Pancreas (tissue), 10 donors: Measurements from ENCODE around the gene KCNAB2. TPM values are rescaled to one million over a fixed set of nuclear protein-coding genes. Genes with fewer than 3 reads are reported as not detected.

Experiments
- ATAC-seq, 4 donors: fragments of 200-7000 bp; cut with Tn5 transposase; one replicate each; pipeline versions ENCODE4 v1.8.0 to v1.9.1; 2020; ENCODE audit warnings: mild to moderate bottlenecking in 4 of 4, moderate library complexity in 4 of 4
- DNase-seq, 6 donors: peaks; one replicate each; pipeline ENCODE4 v3.0.0-alpha.2; 2020
- FAIRE-seq: peaks from 2 replicates; lab custom pipeline; 2012; peaks lifted over from hg19 to GRCh38; lab: Jason Lieb, UNC
- H3K27ac ChIP-seq, 4 donors: fragments of 200-600 bp; sonication (generic); 1 replicate in 3 of 4; 2 replicates in 1 of 4; pipeline versions ENCODE4 v1.5.0 to v1.8.0; 2020
- H3K27me3 ChIP-seq, 4 donors: fragments of 200-600 bp; one replicate each; pipeline ENCODE4 v1.8.0; 2021
- H3K36me3 ChIP-seq, 3 donors: fragments of 200-600 bp; sonication (generic) in 1 of 3; one replicate each; pipeline versions ENCODE4 v1.5.0 to v1.8.0; 2020 to 2021
- H3K4me1 ChIP-seq, 3 donors: fragments of 200-600 bp; one replicate each; pipeline ENCODE4 v1.8.0; 2021
- H3K4me3 ChIP-seq, 4 donors: fragments of 200-600 bp; sonication (generic) in 2 of 4; one replicate each; pipeline versions ENCODE4 v1.5.0 to v1.8.0; 2020 to 2021
- H3K9me3 ChIP-seq, 4 donors: fragments of 200-600 bp; one replicate each; pipeline ENCODE4 v1.8.0; 2021
- CTCF ChIP-seq, 4 donors: fragments of 200-600 bp; sonication (generic) in 3 of 4; IDR thresholded peaks; one replicate each; pipeline versions ENCODE4 v1.5.0 to v1.8.0; 2021; ENCODE audit warnings: antibody characterized with exemption in 4 of 4
- WGBS, 2 donors: extraction: QIAGEN DNeasy Blood & Tissue Kit; methylation state at CpG; one replicate each; pipeline ENCODE4 v1.1.7; 2013; 5-methylcytosine and 5-hydroxymethylcytosine counted together
- intact Hi-C, 3 donors: fragments of 100-400 bp; cut with DNase I; formaldehyde crosslinking; loops; one replicate each; pipeline versions ENCODE4 v1.11.1 to v1.14.2; 2022
- polyA plus RNA-seq, 2 donors: library from polyadenylated mRNA; stranded (reverse); fragments of 200-250 nt; gene quantifications; one replicate each; pipeline ENCODE4 v1.2.3, GENCODE V29; 2013
- total RNA-seq, 6 donors: library from RNA; stranded (reverse); fragmentation: NEBNext Ultra II Directional in 4 of 6; extraction: Animal tissue kit (Norgen Biotek cat#: 25700) in 4 of 6; gene quantifications; one replicate each; pipeline versions ENCODE4 v1.2.1 to v1.2.4, GENCODE V29; 2021 to 2023
- donor health status: healthy with polysubstance abuse.
- donor health status: DM: no; HTN: no; CAD: no; lungs with moderate emphysema.
- donor health status: DM: no; HTN: no; CAD: no.
- donor health status: control.
- donor health status: control.
- donor health status: Bipolar disorder and iron deficiency.
- donor health status: DM: yes; HTN: yes; CAD: no.
- donor health status: DM: no; HTN: no; CAD: no.
- donor health status: DM: no; HTN: no; CAD: no.
- donor health status: DM: yes; HTN: yes; CAD: no.

KCNAB2 gene
- total and polyA plus RNA-seq, 8 donors, result 1.2 to 9.0 (median 4.3) TPM

GRCh38 chr1:6095511-6096242 is 50.0 kb downstream of the KCNAB2 start:
- no peaks in the 10 kb centered on the region for H3K27me3 ChIP-seq
- H3K4me3 ChIP-seq, result no peak overlapping the region
- H3K27ac ChIP-seq, result no peak overlapping the region
- no peak for TF ChIP-seq CTCF (IDR thresholded peaks at IDR 0.05)
- 60 to 77% methylated on average over 13 of the region's 13 CpGs for WGBS, 2 donors
- H3K36me3 ChIP-seq, result no peaks in the 10 kb centered on the region
- intact Hi-C loops, result no loop called here
- ATAC-seq (no peak), DNase-seq (peak in 3 of 6 donors; percentile 11 to 53 (median 52)), FAIRE-seq (no peak)
- no peaks in the 10 kb centered on the region for H3K4me1 ChIP-seq
- no peaks in the 10 kb centered on the region for H3K9me3 ChIP-seq

- DNase-seq, result peak in 3 of 6 donors; percentile 16 to 50 (median 50)
- TF ChIP-seq CTCF (IDR thresholded peaks at IDR 0.05), result no peak
- no peak for FAIRE-seq
- H3K27ac ChIP-seq, result no peak overlapping the region
- no peaks in the 10 kb centered on the region for H3K27me3 ChIP-seq
- H3K4me3 ChIP-seq, result no peak overlapping the region
- intact Hi-C loops, result no loop called here
- H3K9me3 ChIP-seq, result no peaks in the 10 kb centered on the region
- H3K4me1 ChIP-seq, result no peaks in the 10 kb centered on the region
- no peaks in the 10 kb centered on the region for H3K36me3 ChIP-seq
- 69 to 74% methylated on average over 22 to 23 of the region's 23 CpGs for WGBS, 2 donors
- ATAC-seq, result no peak
These were observed 50.8 kb downstream of the KCNAB2 start for GRCh38 chr1:6096243-6097116.

GRCh38 chr1:6097117-6097595 is 51.5 kb downstream of the KCNAB2 start:
- no peak for TF ChIP-seq CTCF (IDR thresholded peaks at IDR 0.05)
- DNase-seq (peak in 2 of 6 donors; percentile 7 to 31), FAIRE-seq (no peak), ATAC-seq (no peak)
- 65 to 84% methylated on average over 15 of the region's 15 CpGs for WGBS, 2 donors
- intact Hi-C loops, result no loop called here
- Histone ChIP-seq H3K27ac (no peak overlapping the region), H3K4me1 (no peaks in the 10 kb centered on the region), H3K9me3 (no peaks in the 10 kb centered on the region), H3K27me3 (no peaks in the 10 kb centered on the region), H3K4me3 (no peak overlapping the region), H3K36me3 (no peaks in the 10 kb centered on the region)

- intact Hi-C loops, result no loop called here
- FAIRE-seq, result no peak
- no peak for TF ChIP-seq CTCF (IDR thresholded peaks at IDR 0.05)
These were observed 52.1 kb downstream of the KCNAB2 start for GRCh38 chr1:6097824-6098223.

More at GRCh38 chr1:6097824-6098223, 52.1 kb downstream of the KCNAB2 start:
- Histone ChIP-seq H3K4me1 (no peaks in the 10 kb centered on the region), H3K27me3 (no peaks in the 10 kb centered on the region), H3K27ac (no peak overlapping the region), H3K9me3 (no peaks in the 10 kb centered on the region), H3K36me3 (no peaks in the 10 kb centered on the region), H3K4me3 (no peak overlapping the region)
- DNase-seq (peak in 2 of 6 donors; percentile 8 to 43), ATAC-seq (no peak)
- 60 to 69% methylated on average over 16 to 17 of the region's 17 CpGs for WGBS, 2 donors
